GM19438 (cell line): ENCODE data around the gene AKT1.
A peak's percentile ranks its signal among the peaks of the same experiment; 100 is the strongest.
"Not testable (repeated sequence)": the region's sequence is repeated elsewhere in the genome, so short reads cannot be mapped to it uniquely, and the experiment has no call there.

Experiments used
- ATAC-seq: cut with Tn5 transposase; IDR thresholded peaks from one replicate; pipeline ENCODE4 v1.9.1; 2021; ENCODE audit warnings: low read depth; ENCODE audit not compliant: unreplicated experiment

AKT1 gene

DNA sequence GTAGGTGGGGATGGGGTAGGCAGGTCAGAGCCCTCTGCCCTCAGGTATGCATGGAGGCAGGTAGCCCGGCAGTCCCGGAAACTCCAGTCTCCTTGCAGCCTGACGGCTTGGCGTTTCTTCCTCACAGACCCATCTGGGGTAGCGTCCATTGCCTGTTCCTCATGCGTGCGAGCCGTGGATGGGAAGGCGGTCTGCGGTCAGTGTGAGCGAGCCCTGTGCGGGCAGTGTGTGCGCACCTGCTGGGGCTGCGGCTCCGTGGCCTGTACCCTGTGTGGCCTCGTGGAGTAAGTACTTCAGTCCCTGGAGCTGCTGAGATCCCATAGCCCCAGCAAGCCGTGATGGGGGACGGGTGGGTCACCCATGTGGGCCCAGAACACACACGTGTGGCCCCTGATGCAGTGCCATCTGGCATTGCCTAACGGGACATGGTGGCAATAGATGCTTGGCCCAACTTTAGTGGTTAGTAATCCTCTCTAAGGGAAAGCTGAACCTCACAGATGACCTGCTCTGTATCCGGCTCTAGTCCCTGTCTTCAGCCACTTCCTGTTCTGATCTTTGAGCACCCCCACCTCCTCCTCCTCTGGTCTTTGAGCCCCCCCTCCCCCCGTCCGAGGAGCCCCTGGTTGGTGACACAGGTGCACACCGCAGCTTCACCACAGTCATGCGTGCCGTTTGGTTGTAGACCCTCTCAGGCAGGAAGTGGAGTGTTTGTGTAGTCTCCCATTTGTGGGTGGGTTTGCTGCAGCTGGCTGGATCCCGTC lies 38.9 kb downstream of the AKT1 start:
- no peak for ATAC-seq

DNA sequence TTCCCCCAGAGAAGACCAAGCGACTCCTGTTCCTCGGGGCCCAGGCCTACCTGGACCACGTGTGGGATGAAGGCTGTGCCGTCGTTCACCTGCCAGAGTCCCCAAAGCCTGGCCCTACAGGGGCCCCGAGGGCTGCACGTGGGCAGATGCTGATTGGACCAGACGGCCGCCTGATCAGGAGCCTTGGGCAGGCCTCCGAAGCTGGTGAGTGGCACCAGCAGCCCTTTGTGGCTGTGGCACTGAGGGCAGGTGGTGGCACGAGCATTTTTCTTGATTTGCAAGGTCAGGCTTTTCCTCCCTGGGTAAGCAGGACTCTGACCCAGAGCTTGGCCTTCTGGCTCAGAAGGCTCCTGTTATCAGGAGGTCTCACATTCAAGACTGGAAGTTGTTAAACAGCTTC lies 39.9 kb downstream of the AKT1 start:
- no peak for ATAC-seq

DNA sequence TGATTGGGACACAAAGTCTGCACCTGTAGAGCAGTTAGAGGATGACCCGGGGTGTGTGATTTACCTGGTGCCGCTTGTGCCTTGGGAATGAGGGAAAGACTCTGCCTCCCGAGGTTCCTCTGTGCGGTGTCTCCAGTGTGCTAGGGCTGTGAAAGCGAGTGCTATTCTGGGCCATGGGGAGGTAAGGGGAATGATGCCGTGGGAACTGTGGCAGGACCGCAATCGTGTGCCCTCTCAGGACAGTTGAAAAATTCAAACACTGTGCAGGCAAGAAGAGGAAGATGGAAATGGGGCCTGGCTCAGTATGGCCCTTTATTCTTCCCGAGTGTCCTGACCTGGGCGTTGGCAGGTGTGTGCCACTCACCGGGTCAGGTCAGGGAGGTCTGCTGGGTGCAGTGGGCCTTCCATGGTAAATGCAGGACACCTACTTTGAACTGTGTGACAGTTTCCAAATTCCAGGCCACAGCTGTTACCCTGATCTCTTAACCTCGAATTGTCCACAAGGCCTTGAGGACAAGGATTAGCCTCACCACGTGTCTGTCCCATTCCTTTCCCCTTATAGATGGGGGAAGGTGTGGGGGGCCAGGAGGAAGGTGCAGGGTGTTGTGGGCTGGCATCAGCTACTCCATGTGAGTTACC lies 41.2 kb downstream of the AKT1 start:
- ATAC-seq: no peak

DNA sequence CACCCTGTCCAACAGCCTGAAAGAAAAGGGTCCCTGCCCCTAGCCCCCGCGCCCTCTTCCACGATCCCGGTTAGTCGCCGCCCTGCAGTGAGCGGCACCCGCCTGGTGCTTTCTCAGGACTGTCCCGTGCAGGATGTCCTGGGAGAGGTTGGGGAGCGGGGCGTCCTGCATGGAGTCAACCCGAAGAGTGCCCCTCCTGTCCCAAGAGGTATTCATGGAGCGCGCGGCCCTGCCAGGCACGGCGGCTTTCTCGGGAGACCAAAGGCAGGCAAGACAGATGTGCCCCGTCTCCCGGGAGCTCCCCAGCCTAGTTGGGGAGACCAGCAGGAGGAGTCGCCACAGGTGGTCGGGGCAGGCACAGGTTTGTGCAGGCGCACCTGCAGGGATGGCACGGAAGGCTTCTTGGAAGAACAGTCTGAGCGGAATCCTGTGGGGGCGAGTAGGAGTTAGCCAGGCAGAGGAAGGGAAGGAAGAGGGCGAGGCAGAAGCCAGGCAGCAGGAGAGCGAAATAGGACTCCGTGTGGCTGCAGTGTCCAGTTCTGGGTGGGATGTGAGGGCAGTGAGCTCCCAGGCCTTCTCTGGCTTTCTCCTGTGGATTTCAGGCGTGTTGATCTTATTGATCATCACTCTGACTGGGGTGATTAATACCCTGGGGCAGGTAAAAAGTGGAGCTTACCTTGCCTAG lies 41.9 kb downstream of the AKT1 start:
- no peak for ATAC-seq

DNA sequence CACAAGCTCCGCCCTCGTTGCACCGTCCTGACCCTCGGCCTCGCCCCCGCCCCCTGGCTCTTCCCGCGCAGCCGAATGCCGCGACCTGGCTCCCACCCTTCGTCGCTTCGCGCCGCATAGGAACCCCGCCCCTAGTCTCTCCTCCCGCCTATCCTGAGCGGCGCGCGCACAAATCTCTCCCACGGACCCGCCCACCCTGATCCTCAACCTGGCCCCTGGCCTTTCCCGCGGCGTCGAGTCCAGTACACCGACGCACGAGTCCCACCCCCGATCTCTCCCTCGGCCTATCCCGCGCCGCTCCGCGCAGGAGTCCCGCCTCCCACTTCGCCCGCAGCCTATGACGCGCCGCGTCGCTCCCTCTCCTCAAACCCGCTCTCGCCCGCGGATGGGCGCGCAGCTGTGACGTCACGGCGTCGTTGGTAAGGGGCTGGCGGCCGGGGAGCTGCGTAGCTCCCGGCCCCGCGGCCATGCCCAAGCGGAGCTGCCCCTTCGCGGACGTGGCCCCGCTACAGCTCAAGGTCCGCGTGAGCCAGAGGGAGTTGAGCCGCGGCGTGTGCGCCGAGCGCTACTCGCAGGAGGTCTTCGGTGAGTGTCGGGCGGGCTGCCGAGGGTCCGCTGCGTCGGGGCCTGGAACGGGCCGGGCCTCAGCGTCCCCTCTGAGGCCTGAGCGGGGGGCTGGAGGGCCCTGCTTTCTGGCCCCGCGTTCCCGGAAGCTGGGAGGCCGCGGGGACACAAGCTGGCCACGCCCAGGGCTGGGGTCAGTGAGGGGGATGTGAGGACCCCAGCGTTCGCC lies 42.6 kb downstream of the AKT1 start, which contains the start of gene SIVA1:
SIVA1 (plus strand) TSS at position 413 of the 793 bp plus-strand sequence; CDS start at position 468, 55 bp downstream.
- peak; percentile 91 for ATAC-seq

DNA sequence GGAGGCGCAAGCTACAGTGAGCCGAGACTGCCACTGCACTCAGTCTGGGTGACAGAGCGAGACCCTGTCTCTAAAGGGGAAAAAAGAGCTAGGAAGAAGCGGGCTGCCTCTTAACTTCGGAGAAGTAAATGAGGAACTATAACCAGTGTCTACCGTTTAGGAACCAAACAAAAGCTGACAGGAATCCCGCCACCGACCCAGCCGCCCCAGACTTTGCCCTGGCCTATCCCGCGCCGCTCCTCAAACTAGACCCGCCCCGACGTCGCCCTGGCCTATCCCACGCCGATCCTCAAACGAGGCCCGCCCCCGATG lies 43.2 kb downstream of the AKT1 start:
- ATAC-seq: peak; percentile 87

DNA sequence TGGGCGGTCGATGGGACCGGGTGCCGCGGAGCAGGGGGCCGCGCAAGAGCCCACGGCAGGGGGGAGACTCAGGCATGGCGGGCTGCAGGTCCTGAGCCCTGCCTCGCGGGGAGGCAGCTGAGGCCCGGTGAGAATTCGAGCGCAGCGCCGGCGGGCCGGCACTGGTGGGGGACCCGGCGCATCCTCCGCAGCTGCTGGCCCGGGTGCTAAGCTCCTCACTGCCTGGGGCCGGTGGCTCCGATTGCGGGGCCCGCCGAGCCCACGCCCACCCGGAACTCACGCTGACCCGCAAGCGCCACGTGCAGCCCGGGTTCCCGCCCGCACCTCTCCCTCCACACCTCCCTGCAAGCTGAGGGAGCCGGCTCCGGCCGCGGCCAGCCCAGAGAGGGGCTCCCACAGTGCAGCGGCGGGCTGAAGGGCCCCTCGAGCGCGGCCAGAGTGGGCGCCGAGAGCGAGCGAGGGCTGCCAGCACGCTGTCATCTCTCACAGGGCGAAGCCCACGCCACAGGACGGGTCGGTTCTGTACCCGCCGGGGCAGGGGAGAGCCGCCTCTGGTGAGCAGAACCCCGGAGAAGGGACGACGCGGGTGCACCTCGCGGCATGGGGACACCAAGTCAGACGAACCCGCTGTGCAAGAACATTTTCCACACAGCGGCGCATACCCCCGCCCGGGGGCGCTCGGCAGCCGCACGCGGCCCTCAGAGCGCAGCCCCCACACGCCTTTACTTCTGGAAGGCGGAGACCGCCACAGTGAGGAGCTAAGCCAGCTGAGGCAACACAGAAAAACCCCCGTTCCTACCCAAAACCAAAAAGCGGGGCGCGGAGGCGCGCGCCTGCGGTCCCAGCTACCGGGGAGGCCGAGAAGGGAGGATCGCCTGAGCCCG lies 43.8 kb downstream of the AKT1 start:
- ATAC-seq: no peak

DNA sequence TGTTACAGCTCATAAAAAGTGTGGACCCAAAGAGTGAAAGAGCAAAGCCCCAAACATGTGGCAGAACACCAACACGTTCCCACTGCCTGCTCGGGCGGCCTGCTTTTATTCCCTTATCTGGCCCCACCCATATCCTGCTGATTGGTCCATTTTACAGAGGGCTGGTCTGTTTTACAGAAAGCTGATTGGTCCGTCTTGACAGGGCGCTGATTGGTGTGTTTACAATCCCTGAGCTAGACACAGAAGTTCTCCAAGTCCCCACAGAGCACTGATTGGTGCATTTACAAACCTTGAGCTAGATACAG lies 44.8 kb downstream of the AKT1 start:
- ATAC-seq: not testable (repeated sequence)

DNA sequence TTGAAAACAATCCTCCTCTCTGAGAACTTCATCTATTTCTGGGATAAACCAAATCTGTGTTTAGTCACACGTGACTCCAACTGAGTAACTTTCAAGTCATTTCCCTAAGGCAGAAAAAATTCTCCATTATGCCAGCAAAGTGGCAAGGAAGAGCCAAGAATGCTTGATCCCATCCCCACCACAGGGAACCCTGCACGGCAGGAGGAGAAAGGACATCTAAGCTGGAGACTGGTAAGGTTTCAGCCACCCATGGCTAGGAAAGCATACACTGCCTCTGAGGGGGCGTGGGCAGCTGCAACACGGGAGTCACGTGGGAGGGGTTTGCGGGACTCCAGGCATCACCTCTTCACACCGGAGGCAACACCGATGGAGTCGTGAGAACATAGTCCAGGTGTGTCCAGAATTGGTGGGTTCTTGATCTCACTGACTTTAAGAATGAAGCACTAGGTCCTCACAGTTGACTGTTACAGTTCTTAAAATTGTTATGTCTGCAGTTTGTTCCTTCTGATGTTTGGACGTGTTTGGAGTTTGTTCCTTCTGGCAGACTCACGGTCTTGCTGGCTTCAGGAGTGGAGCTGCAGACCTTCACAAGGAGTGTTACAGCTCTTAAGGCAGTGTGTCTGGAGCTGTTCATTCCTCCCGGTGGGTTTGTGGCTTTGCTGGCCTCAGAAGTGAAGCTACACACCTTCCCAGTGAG lies 45.3 kb downstream of the AKT1 start:
- no peak for ATAC-seq

DNA sequence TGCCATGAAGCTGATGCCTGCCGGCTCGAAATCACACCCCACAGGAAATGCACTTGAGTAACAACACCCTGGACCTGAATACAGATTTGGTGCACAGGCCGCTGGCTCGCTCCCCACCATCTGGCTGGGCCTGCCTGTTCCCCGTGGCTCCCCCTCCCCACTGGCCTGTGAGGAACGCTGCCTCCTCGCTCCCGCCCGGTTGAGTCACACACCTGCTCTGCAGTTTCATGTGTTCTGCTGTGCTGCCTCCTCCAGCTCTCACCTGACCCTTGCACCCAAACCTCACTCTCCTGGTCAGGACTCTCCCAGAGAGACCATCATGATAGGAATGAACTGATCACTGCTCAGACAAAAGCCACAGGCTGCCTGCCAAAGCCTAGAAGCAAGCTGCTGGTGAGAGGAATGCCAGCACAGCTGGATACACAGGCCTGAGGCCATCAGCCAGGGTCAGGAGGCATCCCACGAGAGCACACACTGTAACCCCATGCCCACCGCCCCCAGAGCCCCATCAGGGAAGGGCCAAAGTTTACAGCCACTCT lies 46.4 kb downstream of the AKT1 start:
- ATAC-seq: no peak

DNA sequence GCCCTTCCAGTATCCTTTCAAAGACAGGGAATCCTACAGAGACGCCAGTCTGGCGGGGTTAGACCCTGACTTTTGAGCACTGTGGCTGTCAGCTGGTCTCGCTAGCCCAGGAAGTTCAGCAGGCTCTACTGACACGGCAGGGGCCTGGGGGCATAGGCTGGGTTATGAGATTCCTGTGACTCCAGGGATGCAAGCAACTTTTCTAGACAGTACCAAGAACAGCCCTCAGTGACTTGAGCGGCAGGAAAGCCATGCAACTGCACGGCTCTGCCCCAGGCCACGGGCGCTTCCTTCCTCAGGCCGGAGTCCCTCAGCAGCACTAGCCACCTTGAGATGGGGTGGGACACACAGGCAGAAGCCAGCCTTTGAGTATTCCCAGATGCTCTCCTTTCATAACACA lies 47.7 kb downstream of the AKT1 start:
- ATAC-seq: no peak

DNA sequence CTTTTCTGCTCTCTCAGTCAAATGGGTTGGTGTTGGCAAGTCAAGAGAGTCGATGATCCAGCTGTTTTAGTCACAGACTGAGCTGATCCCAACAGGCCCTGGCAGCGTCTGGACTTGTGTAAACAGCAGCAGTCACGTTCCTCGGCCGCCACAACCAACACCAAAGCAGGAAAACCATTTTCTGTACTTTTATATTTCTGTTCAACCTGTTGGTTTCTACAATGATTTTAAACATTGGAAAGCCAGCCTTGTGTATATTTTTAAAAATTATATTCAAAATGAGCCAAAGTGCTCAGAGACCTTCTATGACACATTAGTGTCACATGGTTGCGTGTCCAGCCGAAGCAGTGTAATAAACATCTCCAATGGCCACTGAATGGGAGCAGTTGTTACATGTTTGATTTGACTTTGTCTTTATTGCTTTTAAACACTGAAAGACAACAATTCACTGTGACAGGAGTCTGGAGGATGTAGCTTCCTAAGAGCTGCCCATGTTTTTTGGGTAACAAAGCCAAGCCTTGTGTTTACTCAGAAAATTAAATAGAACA lies 48.5 kb downstream of the AKT1 start:
- no peak for ATAC-seq

DNA sequence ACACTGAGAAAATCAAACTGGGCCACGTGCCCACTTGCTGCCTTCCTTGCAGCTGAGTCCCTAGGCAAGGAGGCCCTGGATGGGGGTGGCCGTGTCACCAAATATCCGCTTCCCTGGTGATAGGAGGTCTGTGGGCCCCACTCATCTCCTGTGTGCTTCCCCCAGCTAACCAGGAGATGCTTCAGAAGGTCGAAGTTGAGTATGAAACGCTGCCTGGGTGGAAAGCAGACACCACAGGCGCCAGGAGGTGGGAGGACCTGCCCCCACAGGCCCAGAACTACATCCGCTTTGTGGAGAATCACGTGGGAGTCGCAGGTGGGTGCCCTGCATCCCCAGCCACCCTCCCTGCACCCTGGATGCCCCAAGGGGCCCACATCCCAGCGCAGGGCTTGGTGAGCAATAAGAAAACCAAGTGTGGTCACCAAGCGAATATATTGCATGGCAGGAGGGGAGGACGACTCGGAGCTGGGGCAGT lies 49.4 kb downstream of the AKT1 start:
- ATAC-seq: peak; percentile 66

DNA sequence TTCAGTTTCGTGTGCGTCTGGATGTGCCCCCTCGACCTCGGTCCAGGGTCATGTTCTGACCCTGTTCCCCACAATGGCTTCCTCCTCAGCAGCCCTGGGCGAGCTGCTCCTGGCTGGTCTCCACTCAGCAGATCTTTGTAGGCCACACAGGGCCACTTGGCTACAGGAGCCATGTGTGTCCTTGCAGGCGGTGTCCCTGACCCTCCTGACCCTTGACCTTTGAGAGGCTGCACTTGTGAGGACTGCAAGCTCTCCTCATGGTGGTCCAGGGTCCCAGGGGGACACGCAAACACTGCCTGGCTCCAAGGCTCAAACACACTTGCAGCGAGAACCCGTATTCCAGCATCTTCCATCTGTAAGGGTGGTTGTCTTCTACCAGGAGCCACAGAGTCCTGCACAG lies 50.1 kb downstream of the AKT1 start:
- no peak for ATAC-seq

DNA sequence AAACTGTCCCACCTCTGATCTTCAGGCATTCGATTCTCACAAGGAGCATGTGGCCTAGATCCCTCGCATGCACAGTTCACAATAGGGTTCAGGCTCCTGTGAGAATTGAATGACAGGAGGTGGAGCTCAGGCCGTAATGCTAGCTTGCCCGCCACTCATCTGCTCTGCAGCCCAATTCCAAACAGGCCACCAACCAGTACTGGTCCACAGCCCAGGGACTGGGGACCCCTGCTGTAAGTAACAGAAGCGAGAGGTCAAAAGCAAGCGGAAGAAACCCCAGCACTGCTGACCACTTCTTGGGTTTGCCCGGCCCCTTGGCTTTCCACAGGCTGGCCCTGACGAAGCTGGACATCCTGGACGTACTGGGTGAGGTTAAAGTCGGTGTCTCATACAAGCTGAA lies 51.1 kb downstream of the AKT1 start:
- ATAC-seq: no peak

DNA sequence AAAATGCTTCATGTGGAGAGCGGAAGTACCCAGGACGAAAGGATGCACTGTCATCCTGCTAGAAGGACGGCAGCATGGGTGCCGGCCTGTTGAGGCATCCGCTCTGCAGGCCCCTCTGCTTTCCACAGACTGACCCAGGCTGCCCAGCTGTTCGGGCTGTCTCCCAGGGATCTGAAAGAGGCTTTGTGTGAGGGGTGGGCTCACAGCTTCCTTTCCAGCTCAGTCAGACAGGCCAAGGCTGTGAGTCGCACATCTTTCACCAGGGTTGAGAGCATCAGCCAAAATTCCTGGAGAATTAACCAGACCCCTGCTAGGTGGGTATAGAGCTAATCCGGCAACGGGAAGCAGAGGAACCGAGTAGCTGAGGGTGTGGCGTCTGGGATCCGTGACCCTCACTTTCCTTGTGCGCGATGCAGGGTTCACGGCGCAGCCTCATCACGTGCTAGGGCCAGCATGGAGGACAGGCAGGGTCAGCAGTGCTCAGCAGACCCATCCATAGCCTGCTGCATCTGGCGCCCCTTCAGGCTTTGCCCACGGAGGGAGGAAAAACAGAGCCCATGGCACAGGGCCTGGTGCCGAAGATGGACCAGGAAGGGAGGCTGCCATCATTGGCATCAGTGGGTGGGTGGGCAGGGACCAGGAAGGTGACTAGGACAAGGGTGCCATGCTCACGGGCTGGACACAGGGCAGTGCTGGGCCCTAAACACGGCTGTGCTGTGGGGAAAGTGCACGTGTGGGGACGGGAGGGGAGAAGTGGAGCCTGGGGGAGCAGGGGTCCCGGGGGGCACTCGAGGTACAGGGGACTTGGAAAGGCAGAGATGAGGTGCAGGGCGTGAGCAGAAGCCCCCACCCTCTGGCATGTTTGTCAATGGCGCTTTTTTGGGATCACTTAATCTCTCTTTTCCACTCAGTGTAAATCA lies 51.8 kb downstream of the AKT1 start:
- no peak for ATAC-seq

DNA sequence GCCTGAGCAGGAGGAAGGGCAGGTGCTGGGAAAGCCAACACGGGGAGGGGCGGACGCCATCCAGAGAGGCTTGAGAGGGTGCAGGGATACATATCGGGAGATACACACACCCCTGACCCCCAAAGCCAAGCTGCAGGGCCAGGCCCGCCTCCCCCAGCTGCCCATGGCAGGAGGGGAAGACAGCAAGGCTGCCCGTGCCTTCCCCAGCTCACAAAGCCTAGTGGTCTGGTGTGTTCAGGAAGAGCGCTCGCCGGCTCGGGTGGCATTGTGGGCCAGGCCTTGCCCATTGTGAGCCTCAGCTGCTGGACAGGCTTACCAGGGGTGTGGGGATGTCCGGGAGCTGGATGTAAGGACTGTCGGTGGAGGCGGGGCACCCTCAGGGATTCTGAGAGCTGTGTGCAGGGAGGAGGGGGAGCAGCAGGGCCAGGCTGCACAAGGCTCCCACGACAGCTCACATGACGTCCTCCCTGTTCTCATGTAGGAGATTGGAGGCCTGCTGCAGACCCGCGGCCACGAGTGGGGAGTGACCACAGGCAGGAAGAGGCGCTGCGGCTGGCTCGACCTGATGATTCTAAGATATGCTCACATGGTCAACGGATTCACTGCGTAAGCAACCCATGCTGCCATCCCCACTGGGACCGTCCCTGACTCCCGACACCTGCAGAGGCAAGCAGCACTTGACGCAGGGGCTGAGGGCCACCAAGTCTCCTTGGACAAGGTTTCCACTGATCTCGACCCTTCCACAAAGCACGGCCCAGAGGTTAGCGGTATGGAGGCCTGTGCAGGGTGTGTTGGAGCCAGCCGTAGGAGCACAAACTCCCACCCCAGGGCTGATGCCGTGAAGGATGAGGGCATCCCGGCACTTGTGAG lies 52.7 kb downstream of the AKT1 start:
- ATAC-seq: no peak
